Measurements from ENCODE around the gene BBS1. TPM values are rescaled to one million over a fixed set of nuclear protein-coding genes. Genes with fewer than 3 reads are reported as not detected.

The BBS1 gene
- total RNA-seq, 1 experiment from 2014 or later: 28.4 TPM

- ChIA-PET CTCF (interaction anchor here (0.5 to 0.7 kb wide), 2 partner anchors 95 to 641 kb away, joined by 3 to 4 read pairs; no protein-coding TSS in a partner anchor), POLR2A (ENCODE audit: unreplicated experiment) (interaction anchor here (0.6 kb wide), 1 partner anchor 866 kb away, joined by 3 read pairs; no protein-coding TSS in a partner anchor)
- no peaks in the 10 kb centered on the region for H3F3A ChIP-seq (ENCODE audit: low read length, unreplicated experiment)
- no peaks in the 10 kb centered on the region for H4K20me1 ChIP-seq (ENCODE audit: low read length)
- BruUV-seq (replicated peaks): no TSS peak
- H3K9me3 ChIP-seq (ENCODE audit: low read length): no peaks in the 10 kb centered on the region
- no peak overlapping the region for H3K27ac ChIP-seq (ENCODE audit: low read length)
- peaks cover 10% of the 10 kb centered on the region for H3K4me1 ChIP-seq (ENCODE audit: insufficient read depth, low read length)
- H3K4me3 ChIP-seq (ENCODE audit: low read length): no peak overlapping the region
- H3K4me2 ChIP-seq (ENCODE audit: low read length): no peak overlapping the region
- H3K9ac ChIP-seq (ENCODE audit: low read length): no peak overlapping the region
- H3K27me3 ChIP-seq (ENCODE audit: low read length): no peaks in the 10 kb centered on the region
- DNase-seq (no peak), ATAC-seq (no peak)
- no peak overlapping the region for H2AFZ ChIP-seq (ENCODE audit: low read length)
- TF ChIP-seq CTCF (conservative IDR thresholded peaks at IDR 0.05; ENCODE audit: low read depth, low read length): no peak
- no peak for TF ChIP-seq EZH2 (IDR thresholded peaks at IDR 0.05; ENCODE audit: low read length, unreplicated experiment)
- TF ChIP-seq EZH2phosphoT487 (IDR thresholded peaks at IDR 0.05; ENCODE audit: borderline replicate concordance, low read length): no peak
- intact Hi-C loops (cut with micrococcal nuclease): no loop called here
- no peaks in the 10 kb centered on the region for H3K9me2 ChIP-seq (replicated peaks; ENCODE audit: low read length)
- peaks cover 14% of the 10 kb centered on the region for H3K79me2 ChIP-seq (ENCODE audit: low read length)
- H3K36me3 ChIP-seq (ENCODE audit: low read depth, low read length): peaks cover 3% of the 10 kb centered on the region; the same call in 1 of the 2 replicates
Observed at GRCh38 chr11:66472054-66472453, 38.4 kb upstream of the BBS1 start.

GRCh38 chr11:66473167-66473566 is 37.3 kb upstream of the BBS1 start:
- Histone ChIP-seq H3K4me1 (ENCODE audit: insufficient read depth, low read length) (no peaks in the 10 kb centered on the region), H3K9ac (ENCODE audit: low read length) (no peak overlapping the region), H2AFZ (ENCODE audit: low read length) (no peak overlapping the region), H3K79me2 (ENCODE audit: low read length) (0 out of 2 replicates have a peak, but pooled peaks cover 4% of the 10 kb centered on the region), H3K4me2 (ENCODE audit: low read length) (no peak overlapping the region), H3K9me3 (ENCODE audit: low read length) (no peaks in the 10 kb centered on the region), H3K4me3 (ENCODE audit: low read length) (no peak overlapping the region), H3K9me2 (replicated peaks; ENCODE audit: low read length) (no peaks in the 10 kb centered on the region), H3K27ac (ENCODE audit: low read length) (no peak overlapping the region), H3K27me3 (ENCODE audit: low read length) (no peaks in the 10 kb centered on the region), H4K20me1 (ENCODE audit: low read length) (no peaks in the 10 kb centered on the region), H3F3A (ENCODE audit: low read length, unreplicated experiment) (no peaks in the 10 kb centered on the region), H3K36me3 (ENCODE audit: low read depth, low read length) (peaks cover 3% of the 10 kb centered on the region; the same call in 1 of the 2 replicates)
- intact Hi-C loops (cut with micrococcal nuclease): no loop called here
- POLR2A ChIA-PET (ENCODE audit: unreplicated experiment): no interaction called here
- ATAC-seq: no peak
- BruUV-seq (replicated peaks): no TSS peak
- no peak for DNase-seq
- TF ChIP-seq CTCF (conservative IDR thresholded peaks at IDR 0.05; ENCODE audit: low read depth, low read length) (no peak), EZH2 (IDR thresholded peaks at IDR 0.05; ENCODE audit: low read length, unreplicated experiment) (no peak), EZH2phosphoT487 (IDR thresholded peaks at IDR 0.05; ENCODE audit: borderline replicate concordance, low read length) (no peak)
- CTCF ChIA-PET: no interaction called here

GRCh38 chr11:66473608-66474515 is 36.6 kb upstream of the BBS1 start:
- no peak for TF ChIP-seq EZH2phosphoT487 (IDR thresholded peaks at IDR 0.05; ENCODE audit: borderline replicate concordance, low read length)
- no peak for TF ChIP-seq EZH2 (IDR thresholded peaks at IDR 0.05; ENCODE audit: low read length, unreplicated experiment)
- TF ChIP-seq CTCF (conservative IDR thresholded peaks at IDR 0.05; ENCODE audit: low read depth, low read length): no peak
- H3K9me2 ChIP-seq (replicated peaks; ENCODE audit: low read length): no peaks in the 10 kb centered on the region
- intact Hi-C loops (cut with micrococcal nuclease): no loop called here
- POLR2A ChIA-PET (ENCODE audit: unreplicated experiment): no interaction called here
- no peak overlapping the region for H3K9ac ChIP-seq (ENCODE audit: low read length)
- H2AFZ ChIP-seq (ENCODE audit: low read length): no peak overlapping the region
- H3K27me3 ChIP-seq (ENCODE audit: low read length): no peaks in the 10 kb centered on the region
- ATAC-seq (no peak), DNase-seq (no peak)
- 0 out of 2 replicates have a peak, but pooled peaks cover 7% of the 10 kb centered on the region for H3K79me2 ChIP-seq (ENCODE audit: low read length)
- H3K4me1 ChIP-seq (ENCODE audit: insufficient read depth, low read length): 0 out of 2 replicates have a peak, but pooled peaks cover under 1% of the 10 kb centered on the region
- peaks cover 3% of the 10 kb centered on the region; the same call in 1 of the 2 replicates for H3K36me3 ChIP-seq (ENCODE audit: low read depth, low read length)
- H3K4me3 ChIP-seq (ENCODE audit: low read length): no peak overlapping the region
- CTCF ChIA-PET: no interaction called here
- H3K4me2 ChIP-seq (ENCODE audit: low read length): no peak overlapping the region
- H3K9me3 ChIP-seq (ENCODE audit: low read length): no peaks in the 10 kb centered on the region
- no TSS peak for BruUV-seq (replicated peaks)
- no peaks in the 10 kb centered on the region for H4K20me1 ChIP-seq (ENCODE audit: low read length)
- H3F3A ChIP-seq (ENCODE audit: low read length, unreplicated experiment): no peaks in the 10 kb centered on the region
- no peak overlapping the region for H3K27ac ChIP-seq (ENCODE audit: low read length)

Measured in PC-3 (cell line).